Smooth muscle cell (in vitro differentiated cells): ENCODE data around the gene BCL2L13. TPM values are rescaled to one million over a fixed set of nuclear protein-coding genes. Genes with fewer than 3 reads are reported as not detected.

Experiments used
- DNase-seq: peaks from one replicate; lab custom pipeline; 2025; ENCODE audit not compliant: unreplicated experiment; lab: John Stamatoyannopoulos, UW
- H2AFZ ChIP-seq: fragments of 200-600 bp; sonication (generic); 2 replicates; pipeline ENCODE4 v1.6.0; 2016; ENCODE audit warnings: antibody characterized with exemption, low read depth, mild to moderate bottlenecking
- H3F3A ChIP-seq: fragments of 200-600 bp; sonication (generic); 2 replicates; pipeline ENCODE4 v1.6.0; 2017; ENCODE audit warnings: antibody characterized with exemption, low read depth
- H3K27ac ChIP-seq: fragments of 200-600 bp; sonication (generic); 2 replicates; pipeline ENCODE4 v1.5.1; 2016; ENCODE audit warnings: low read depth, mild to moderate bottlenecking
- H3K27me3 ChIP-seq: fragments of 200-600 bp; sonication (generic); 2 replicates; pipeline ENCODE4 v1.6.1; 2016; ENCODE audit warnings: low read depth, mild to moderate bottlenecking
- H3K36me3 ChIP-seq: fragments of 200-600 bp; sonication (generic); 2 replicates; pipeline ENCODE4 v1.5.1; 2016; ENCODE audit warnings: low read depth
- H3K4me1 ChIP-seq: fragments of 200-600 bp; sonication (generic); 2 replicates; pipeline ENCODE4 v1.5.1; 2016; ENCODE audit warnings: low read depth
- H3K4me2 ChIP-seq: fragments of 200-600 bp; sonication (generic); 2 replicates; pipeline ENCODE4 v1.6.0; 2016; ENCODE audit warnings: mild to moderate bottlenecking
- H3K4me3 ChIP-seq: fragments of 200-600 bp; sonication (generic); 2 replicates; pipeline ENCODE4 v1.5.1; 2016; ENCODE audit warnings: mild to moderate bottlenecking
- H3K79me2 ChIP-seq: fragments of 200-600 bp; sonication (generic); 2 replicates; pipeline ENCODE4 v1.6.0; 2016; ENCODE audit warnings: low read depth, mild to moderate bottlenecking
- H3K9ac ChIP-seq: fragments of 200-600 bp; sonication (generic); 2 replicates; pipeline ENCODE4 v1.6.0; 2016; ENCODE audit warnings: low read depth
- H3K9me3 ChIP-seq: fragments of 200-600 bp; sonication (generic); replicated peaks from 2 replicates; pipeline ENCODE4 v1.5.1; 2016; ENCODE audit warnings: low read depth
- H4K20me1 ChIP-seq: fragments of 200-600 bp; sonication (generic); 2 replicates; pipeline ENCODE4 v1.6.0; 2016; ENCODE audit warnings: low read depth
- CTCF ChIP-seq: fragments of 200-600 bp; sonication (generic); IDR thresholded peaks from 2 replicates; pipeline ENCODE4 v1.5.1; 2017; ENCODE audit warnings: borderline replicate concordance, mild to moderate bottlenecking, antibody characterized with exemption; ENCODE audit not compliant: insufficient read depth, poor library complexity, severe bottlenecking
- WGBS: methylation state at CpG from one replicate; pipeline ENCODE4 v1.1.7; 2016; ENCODE audit warnings: low lambda C conversion rate; 5-methylcytosine and 5-hydroxymethylcytosine counted together
- polyA plus RNA-seq: library from polyadenylated mRNA; unstranded; fragments of >200 nt; fragmentation: Nextera tagmentation; extraction: Ambion mirVana; gene quantifications from 2 replicates; pipeline ENCODE4 v1.2.1, GENCODE V29; 2016
- total RNA-seq: library from RNA; depleted of rRNA; stranded (reverse); fragments of >200 nt; gene quantifications from 2 replicates; pipeline ENCODE4 v1.2.3, GENCODE V29; 2014

The BCL2L13 gene
- total and polyA plus RNA-seq, 2 experiments from 2014 or later: 16.7 to 27.0 TPM

DNA sequence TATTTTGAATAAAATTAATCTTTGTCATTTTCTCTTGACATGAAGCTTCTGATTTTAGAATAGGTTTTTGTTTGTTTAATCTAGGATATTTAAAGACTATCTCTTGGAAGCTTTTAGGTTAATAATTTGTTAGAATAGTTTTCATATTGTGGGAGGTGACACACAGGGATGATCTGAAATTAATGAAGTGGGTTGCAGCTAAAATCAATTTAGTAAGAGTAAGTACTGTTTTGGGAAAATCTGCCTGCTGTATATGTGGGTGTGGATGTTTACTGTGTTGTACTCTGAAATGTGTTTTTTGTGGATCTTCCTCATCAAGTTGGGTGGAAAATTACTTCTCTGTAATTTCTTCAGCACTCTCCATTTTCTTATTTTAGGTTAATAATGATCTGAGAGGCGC, 68.4 kb downstream of the BCL2L13 start:
- Histone ChIP-seq H3K4me2 (peak overlapping the region; percentile 83), H3K4me3 (peak overlapping the region; percentile 42), H3K4me1 (peaks cover 4% of the 10 kb centered on the region), H3K27ac (peak overlapping the region; percentile 88), H3K27me3 (no peaks in the 10 kb centered on the region), H2AFZ (peak overlapping the region; percentile 11), H3K79me2 (no peaks in the 10 kb centered on the region), H3K9ac (peak overlapping the region; percentile 57), H3K9me3 (no peaks in the 10 kb centered on the region), H3F3A (peaks cover 11% of the 10 kb centered on the region), H3K36me3 (no peaks in the 10 kb centered on the region), H4K20me1 (no peaks in the 10 kb centered on the region)
- whole genome bisulfite sequencing: 94% methylated on average over 1 of the region's 1 CpG
- DNase-seq: no peak
- no peak for TF ChIP-seq CTCF

- WGBS: 88% methylated on average over 3 of the region's 3 CpGs
- Histone ChIP-seq H4K20me1 (no peaks in the 10 kb centered on the region), H3K4me1 (peaks cover 4% of the 10 kb centered on the region), H3K27me3 (no peaks in the 10 kb centered on the region), H2AFZ (no peak overlapping the region), H3K9me3 (no peaks in the 10 kb centered on the region), H3F3A (peaks cover 11% of the 10 kb centered on the region), H3K36me3 (no peaks in the 10 kb centered on the region), H3K4me3 (peak overlapping the region; percentile 42), H3K79me2 (no peaks in the 10 kb centered on the region), H3K9ac (peak overlapping the region; percentile 57), H3K4me2 (no peak overlapping the region), H3K27ac (peak overlapping the region; percentile 88)
- DNase-seq: no peak
- no peak for TF ChIP-seq CTCF
Observed at GRCh38 chr22:17707526-17707925, 69.0 kb downstream of the BCL2L13 start.

DNA sequence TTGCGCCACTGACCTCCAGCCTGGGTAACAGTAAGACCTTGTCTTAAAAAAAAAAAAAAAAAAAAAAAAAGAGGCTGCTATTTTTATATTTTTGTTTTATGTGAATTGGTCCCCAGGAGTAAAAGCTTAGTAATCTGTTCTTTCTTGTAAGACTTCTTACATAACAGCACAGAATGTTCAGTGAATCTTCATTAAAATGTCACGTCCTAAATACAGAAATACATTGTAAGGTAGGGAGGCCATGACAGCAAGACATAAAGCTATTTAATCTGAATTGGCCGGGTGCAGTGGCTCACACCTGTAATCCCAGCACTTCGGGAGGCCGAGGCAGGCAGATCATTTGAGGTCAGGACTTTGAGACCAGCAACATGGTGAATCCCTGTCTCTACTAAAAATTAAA, 71.5 kb downstream of the BCL2L13 start:
- TF ChIP-seq CTCF: no peak
- H3K27me3 ChIP-seq: no peaks in the 10 kb centered on the region
- no peak overlapping the region for H3K4me3 ChIP-seq
- peaks cover 4% of the 10 kb centered on the region for H3K4me1 ChIP-seq
- no peak overlapping the region for H2AFZ ChIP-seq
- H3K9ac ChIP-seq: no peak overlapping the region
- no peaks in the 10 kb centered on the region for H3K9me3 ChIP-seq
- no peaks in the 10 kb centered on the region for H4K20me1 ChIP-seq
- H3K36me3 ChIP-seq: no peaks in the 10 kb centered on the region
- peaks cover 11% of the 10 kb centered on the region for H3F3A ChIP-seq
- no peak overlapping the region for H3K4me2 ChIP-seq
- no peak overlapping the region for H3K27ac ChIP-seq
- 98% methylated on average over 5 of the region's 5 CpGs for WGBS
- no peak for DNase-seq
- no peaks in the 10 kb centered on the region for H3K79me2 ChIP-seq

DNA sequence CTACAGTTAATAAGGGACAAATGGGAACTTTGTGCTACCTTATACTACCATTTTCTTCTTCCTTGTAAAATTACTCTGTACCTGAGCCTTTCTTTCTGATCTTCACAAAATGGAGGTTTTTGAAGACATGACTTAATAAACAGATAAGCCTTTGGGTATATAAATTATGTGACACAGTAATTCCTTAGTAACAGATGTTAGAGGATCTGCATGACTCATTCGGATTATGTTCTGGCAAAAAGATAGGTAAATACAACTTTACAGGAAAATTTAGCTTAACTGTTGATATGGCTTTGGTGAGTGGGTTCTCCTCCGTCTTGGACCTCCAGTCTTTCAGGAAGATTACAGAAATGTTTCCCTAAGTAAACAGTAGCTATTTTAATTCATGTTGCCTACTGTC, 73.9 kb downstream of the BCL2L13 start:
- DNase-seq: no peak
- no peaks in the 10 kb centered on the region for H3K9me3 ChIP-seq
- 55% methylated on average over 2 of the region's 2 CpGs for WGBS
- H3K9ac ChIP-seq: no peak overlapping the region
- peak overlapping the region; percentile 35 for H3K27ac ChIP-seq
- TF ChIP-seq CTCF: no peak
- H3K36me3 ChIP-seq: no peaks in the 10 kb centered on the region
- no peaks in the 10 kb centered on the region for H4K20me1 ChIP-seq
- no peaks in the 10 kb centered on the region for H3K4me1 ChIP-seq
- no peak overlapping the region for H3K4me2 ChIP-seq
- no peaks in the 10 kb centered on the region for H3F3A ChIP-seq
- H2AFZ ChIP-seq: no peak overlapping the region
- no peaks in the 10 kb centered on the region for H3K27me3 ChIP-seq
- no peak overlapping the region for H3K4me3 ChIP-seq
- no peaks in the 10 kb centered on the region for H3K79me2 ChIP-seq
